Measurements from ENCODE around the gene USH2A.

USH2A gene

DNA sequence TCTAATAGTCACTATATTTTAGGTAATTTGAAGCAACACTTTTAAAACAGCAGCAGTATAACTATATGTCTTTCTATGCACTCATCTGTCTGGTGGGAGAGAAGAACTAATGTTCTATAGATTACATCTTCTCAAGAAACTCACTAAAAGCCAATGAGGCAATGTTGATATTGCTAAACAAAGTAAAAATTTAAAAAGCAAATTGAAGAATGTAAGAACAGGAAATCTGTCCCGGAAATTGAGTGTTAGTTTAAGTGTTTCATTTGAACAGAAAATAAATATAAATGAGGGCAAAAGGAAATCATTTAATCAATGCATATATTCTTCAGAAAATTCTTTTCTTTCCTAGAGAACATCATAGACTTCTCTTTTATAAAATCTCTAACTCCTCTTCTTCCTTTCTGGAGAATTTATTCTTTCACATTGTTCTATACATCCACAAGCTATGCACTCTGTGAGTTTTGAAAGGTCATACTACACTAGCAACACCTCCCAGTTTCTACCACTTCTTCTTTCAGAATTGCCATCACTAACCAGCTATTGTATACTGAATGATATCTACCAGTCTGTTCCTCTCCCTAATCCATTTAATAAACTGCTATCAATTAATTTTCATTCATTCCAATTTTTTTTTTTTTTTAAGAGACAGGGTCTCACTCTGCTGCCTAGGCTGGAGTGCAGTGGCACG is 153.0 kb downstream of the USH2A start:
- DNase-seq (ENCODE audit: low read depth in 2 of 2) = no peak

DNA sequence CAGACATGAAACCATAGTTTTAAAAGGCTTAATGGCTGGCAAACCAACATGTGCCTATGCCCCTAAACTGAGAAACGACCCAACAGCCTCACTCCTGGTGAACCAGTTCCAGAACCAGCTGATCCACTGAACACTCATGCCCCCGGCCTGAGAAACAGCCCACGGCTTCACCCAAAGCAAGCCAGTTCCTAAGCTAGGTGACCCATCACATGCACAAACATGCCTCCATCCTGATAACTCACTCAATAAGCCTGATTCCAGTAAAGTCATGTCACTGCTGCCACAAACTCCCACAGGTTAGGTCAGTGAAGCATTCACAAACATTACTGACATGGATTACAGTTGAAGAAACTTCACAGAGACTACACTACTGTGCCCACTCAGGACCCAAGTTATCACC is 161.6 kb downstream of the USH2A start:
- no peak for DNase-seq (ENCODE audit: low read depth in 2 of 2)

DNA sequence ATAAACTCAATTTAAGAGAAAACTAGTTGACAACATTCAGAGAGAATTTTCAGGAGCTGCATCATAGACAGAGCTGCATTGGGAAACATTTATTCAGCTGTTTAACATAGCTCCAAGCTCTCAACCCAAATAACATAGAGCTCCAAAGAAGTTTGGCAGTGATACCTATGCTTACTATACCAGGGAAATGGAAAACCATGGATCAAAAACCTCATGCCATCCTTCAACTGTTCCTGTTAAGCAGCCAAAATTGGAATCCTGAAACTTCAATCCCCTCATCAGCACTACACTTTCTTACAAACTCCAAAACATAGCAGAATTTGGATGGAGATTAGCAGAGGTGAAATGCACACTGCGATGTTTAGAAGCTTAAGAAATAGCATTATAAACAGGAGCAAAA is 164.4 kb downstream of the USH2A start:
- no peak for DNase-seq (ENCODE audit: low read depth in 2 of 2)

DNA sequence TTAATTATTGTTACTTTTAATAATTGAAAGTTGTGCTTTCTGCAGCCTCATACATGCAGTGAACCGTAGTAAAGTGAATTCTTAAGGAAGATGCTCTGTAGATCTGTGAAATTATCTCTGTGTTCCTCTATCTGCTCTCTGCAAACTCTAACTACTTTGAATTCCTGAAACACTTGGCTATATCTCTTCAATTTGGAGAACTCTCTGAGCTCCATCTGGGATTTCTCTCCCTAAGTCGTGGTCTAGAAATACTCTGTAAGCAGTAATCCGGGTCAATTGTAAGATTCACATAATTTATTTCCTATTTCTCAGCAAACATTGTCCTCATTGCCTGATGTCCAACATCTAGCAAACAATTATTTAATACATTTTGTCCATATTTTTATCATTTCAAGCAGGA is 164.9 kb downstream of the USH2A start:
- DNase-seq (ENCODE audit: low read depth in 2 of 2) = no peak

DNA sequence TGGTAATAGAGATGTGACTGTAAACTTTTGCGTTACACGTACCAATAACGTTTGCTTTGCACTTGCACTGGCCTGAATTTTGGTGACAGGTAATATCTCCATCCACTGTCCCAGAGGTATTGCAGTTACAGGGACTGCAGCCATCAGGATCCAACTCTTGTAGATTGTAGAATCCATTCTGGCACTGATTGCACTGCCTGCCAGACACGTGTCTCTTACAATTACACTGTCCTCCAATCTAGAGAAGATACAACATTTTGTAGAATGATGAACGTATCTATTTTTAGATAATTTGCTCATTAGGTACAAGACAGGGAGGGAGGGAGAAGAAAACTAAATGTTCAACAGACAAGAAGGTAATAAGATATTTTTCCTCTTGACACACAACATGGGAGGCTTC is 172.4 kb downstream of the USH2A start:
- no peak for DNase-seq (ENCODE audit: low read depth in 2 of 2)

DNA sequence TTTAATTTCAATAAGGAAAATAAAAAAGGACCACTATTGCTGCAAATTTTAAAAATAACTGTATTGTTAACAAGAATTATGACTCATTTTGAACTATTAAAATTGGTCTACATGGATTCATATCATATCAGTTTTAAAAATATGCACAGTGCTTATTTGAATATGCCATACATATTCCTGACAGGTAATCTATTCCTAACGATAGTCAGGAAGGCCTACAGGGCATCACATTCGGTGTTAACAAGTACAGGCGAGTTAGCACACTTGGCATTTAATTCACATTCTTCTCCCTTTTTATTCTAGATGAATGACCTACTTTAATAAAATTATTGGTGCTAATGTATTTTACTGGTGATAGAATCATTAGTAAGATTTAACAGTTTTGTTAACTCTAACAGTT is 174.6 kb downstream of the USH2A start:
- DNase-seq (ENCODE audit: low read depth in 2 of 2) = no peak

DNA sequence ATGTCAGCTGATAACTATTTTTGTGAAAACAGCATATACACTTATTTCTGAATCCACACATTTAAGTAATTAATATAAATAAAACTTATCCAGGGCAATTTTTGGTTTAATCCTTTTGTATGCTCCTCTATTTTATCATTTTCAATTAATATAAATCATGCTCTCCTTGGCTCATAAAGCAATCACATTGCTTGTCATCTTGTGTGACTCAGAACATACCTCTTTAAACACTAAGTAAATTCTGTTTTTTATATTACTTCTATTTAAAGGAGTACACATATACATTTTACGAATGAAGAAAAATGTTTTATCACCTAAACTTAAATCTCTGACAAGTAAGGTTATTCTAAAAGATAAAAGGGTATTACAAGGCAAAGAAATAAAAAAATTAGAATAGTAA is 175.3 kb downstream of the USH2A start:
- DNase-seq (ENCODE audit: low read depth in 2 of 2) = no peak

DNA sequence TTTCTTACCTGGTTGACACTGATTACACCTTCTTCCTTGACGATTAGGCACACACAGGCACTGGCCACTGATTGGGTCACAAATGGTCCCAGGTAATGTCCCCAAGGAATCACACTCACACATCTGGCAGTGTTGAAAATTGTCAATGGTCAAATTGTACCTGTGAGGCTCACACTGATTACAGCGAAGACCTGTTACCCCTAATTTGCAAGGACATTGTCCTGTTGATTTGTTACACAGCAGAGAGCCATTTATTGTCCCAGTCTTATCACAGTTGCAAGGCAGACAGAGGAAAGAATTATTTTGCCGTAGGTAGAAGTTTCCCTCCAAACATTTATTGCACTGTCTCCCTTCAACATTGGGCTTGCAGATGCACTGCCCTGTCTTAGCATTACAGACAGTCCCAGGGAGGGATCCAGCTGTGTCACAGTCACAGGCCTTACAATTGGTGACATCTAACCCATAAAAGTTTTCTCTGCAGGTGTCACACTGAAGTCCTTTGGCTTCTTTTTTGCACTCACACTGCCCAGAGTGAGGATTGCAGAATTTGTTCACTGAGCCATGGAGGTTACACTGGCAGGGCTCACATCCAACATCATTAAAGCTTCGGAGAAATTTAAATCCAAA is 176.6 kb downstream of the USH2A start:
- no peak for DNase-seq (ENCODE audit: low read depth in 2 of 2)

DNA sequence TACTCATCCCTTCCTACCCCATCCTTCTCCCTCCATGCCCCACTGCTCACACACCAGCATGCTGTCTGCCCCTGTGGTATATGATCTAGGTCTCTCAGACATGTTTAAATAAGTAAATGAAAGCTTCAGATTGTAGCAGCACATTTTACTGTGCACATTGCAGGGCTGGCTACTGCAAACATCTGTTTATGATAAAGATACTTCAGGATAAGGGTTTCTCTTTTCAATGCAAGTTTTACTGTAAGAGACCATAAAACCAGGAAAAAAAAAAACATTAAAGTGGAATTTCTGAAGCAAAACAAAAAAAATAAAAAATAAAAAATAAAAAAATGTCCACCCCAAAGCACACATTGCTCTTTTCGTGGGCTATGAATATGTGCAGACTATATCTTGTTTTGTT is 184.4 kb downstream of the USH2A start:
- no peak for DNase-seq (ENCODE audit: low read depth in 2 of 2)

DNA sequence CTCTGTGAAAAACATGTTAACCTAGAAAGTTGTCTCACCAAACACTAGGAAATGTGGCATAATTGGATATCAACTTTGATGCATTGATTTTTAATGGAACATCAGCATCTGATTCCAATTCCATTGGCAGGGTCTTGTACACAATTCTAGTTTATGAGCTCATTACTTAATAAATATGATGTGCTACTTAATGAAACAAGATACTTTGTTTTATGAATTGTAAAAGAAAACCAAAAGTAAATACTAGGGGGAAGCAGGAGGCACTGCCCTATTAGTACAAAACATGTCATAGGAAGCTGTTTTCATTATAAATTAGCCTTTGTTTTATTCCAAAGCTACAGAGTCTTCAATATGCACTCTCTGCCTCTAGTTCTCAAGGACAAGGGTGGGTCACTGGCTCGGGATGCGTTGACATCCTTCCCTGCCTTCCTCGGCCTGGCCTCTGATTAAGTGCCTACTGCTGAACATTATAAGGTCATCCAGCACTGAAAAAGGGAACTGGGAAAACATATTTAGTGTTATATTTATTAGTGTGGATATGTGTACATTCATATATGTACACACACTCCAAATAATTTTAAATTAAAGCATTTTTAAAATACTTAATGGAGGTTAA is 185.2 kb downstream of the USH2A start:
- DNase-seq (ENCODE audit: low read depth in 2 of 2) = no peak

DNA sequence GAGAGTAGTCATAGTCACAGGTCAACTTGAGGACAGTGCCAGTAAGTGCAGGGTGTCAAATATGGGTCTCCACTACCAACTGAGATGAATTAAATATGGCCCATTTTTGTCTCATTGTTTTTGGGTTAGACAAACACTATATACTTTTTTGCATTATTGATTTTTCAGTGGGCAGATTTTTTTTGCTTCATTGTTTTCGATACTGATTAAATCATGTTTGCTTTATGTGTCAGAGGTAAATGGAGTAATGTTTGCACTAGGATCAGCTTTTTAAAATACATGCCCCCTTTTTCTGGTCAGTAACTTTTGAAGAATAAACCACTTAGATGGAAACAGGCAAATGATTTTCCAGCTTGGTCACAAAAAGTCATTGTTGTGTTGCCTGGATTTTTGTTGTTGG is 199.0 kb downstream of the USH2A start:
- no peak for DNase-seq (ENCODE audit: low read depth in 2 of 2)

DNA sequence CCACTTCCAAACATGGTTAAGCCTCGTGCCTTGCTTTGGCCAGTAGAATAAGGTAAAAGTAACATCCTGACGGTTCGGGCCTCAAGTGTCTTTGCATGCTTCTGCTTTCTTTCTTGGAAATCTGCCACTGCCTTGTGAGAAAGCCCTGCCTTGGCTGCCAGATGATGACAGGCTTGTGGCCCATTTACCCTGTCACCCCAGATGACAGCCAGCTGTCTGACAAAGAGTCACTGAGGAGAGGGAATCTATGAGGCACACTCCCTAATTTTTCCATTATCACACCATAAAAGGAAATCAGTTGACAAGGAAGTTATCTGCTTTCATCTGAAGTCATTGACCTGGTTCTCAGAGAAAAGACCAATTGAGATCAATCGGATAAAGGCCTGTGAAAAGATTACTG is 199.8 kb downstream of the USH2A start:
- no peak for DNase-seq (ENCODE audit: low read depth in 2 of 2)

DNA sequence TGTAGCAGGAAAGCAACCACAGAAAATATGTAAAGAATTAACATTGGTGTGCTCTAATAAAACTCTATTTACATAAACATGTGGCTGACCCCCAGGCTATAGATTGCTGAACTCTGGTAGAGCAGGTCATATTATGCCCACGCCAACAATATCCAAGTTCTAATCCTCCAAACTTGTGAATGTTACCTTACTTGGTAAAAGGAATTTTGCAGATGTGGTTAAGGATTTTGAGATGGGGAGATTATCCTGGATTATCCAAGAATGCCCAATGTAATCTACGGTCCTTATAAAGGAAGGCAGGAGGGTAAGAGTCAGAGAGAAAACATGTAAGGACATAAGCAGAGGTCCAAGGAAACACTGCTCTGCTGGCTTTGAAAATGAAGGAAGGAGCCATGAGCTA is 201.0 kb downstream of the USH2A start:
- no peak for DNase-seq (ENCODE audit: low read depth in 2 of 2)

DNA sequence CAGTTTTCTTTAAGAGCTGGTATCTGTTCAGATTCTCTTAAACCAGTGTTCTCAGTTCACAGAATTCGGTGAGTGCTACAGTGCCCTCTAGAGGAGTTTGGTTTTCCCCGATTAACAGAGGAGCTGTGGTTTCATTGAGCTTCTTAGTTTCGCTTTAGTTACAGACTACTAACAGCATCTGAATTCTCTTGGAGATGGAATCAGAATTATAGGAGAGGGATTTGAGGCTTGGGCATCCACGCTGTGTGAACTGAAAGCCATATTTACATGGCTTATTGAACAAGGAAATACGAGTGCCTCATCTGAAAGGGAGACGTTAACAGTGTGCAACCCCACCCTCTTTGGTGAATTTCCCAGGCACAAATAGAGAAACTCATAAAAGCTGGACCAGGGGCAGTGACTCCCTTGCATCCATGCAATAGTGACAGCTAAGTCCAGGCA is 202.0 kb downstream of the USH2A start:
- no peak for DNase-seq (ENCODE audit: low read depth in 2 of 2)

DNA sequence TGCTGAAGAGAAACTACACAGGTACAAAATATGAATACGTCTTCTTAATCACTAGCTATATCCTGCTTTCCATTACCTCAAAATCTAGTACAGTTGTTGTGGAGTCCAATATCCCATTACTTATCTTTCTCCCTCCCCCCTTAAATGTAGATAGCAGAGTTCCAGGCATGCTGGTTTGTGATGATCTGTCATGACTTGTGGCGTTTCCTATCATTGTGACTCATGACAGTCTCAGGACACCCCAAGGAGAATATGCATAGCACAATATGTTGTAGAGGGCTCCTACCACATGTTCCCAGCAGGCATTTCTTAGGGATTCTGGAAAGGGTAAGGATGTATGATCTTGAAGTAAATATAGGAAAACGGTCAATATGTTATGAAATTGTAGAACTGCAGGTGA is 206.9 kb downstream of the USH2A start:
- DNase-seq (ENCODE audit: low read depth in 2 of 2) = no peak

DNA sequence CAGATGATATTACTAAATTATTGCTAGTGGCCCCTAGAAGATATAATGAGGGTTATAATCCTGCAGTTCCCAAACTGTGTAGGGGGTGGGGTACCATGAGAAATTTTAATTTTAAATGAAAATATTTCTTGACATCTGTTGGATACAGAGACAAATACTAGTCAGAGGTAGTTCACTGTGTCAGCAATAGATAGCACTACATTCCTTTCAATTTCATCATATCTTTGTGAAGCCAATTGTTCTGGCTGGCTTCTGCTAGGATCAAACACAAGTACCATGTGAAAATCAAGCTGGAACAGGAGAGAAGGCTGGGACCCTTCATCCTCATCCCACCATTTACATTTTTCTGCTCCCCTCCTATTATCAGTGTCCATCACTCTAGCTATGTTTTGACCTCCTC is 208.1 kb downstream of the USH2A start:
- no peak for DNase-seq (ENCODE audit: low read depth in 2 of 2)

DNA sequence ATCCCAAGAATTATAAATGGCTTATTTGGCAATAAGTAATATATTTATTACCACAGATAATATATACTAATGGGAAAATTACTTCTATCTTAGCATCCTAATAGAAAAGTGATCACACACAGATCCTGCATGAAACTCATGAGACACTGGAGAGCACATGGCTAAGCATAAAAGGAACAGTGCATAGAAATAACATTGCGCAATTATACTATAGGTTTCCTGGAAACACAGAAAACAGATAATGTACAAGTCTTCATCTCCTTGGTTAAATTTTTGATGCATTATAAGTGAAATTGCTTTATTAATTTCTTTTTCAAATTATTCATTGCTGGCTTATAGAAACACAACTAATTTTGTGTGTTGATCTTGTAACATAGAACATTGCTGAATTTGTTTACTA is 210.4 kb downstream of the USH2A start:
- no peak for DNase-seq (ENCODE audit: low read depth in 2 of 2)

DNA sequence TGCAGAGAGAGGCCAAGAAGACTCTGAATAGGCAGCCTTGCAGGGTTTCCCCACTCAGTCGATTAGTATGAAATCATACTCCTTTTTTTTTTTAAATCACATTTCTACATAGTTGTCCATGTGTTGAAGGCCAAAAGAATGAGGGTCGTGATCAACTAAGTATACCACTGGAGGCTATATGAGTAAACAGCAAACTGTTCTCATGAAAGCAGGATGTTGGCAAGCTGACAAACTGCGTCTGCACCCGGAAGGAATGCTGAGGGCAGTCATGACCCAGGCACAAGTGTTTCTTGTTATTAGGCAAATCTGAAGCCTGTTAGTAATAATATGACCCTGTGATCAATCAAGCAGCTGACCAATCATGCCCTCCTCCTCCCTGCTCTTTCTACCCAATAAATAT is 213.2 kb downstream of the USH2A start:
- DNase-seq (ENCODE audit: low read depth in 2 of 2) = no peak

DNA sequence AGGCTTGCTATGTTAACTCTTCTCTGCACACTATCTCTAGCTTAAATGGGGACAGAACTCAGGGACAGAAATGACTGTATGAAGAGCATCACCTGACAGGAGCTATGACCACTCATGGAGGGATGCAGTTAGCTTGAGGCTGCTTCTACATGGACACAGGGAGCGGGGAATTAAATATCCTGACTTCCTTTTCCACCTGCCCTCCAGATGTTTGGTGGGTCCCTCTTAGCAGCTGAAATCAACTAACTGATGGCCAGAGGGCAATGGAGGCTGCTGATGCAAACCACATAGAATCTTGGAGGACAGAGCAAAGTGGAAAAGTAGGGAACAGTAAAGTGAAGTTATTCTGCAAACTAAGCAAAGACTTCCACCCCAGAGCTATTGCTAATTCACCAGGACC is 214.1 kb downstream of the USH2A start:
- no peak for DNase-seq (ENCODE audit: low read depth in 2 of 2)

DNA sequence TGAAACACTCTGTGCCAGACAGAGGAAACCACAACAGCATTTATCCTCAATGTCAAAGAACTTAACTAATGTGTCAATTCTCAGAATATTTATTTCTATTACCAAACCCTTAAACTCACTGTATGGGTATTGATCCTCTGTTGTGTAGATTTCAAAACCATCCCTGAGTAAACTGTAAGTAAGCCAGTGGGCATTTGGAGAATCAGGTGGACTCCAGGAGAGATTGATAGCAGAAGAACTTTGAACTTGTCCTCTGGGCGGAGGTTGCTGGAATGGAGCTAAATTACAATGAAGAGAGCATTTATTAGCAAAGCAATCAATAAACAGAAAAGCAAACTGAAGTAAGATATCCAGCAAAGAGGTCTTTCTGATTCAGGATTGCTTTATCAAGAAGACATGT is 216.1 kb downstream of the USH2A start:
- DNase-seq (ENCODE audit: low read depth in 2 of 2) = no peak

DNA sequence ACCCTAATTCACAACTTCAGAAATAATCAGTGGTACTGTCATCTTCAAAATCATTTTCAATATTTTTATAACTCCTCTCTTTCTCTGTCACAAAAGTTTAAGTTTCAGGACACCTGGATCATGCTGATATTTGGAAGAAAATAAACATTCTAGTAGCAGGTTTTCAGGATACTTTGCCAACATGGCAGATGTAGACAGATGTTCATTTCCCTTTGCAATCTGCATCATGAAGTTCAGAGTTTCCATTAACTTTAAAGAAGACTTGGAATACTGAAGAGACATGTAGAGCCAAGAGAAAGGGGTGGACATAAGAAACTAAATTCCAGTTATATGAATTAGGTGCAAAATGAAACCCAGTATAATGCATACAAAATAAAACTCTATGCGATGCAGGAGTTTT is 218.1 kb downstream of the USH2A start:
- no peak for DNase-seq (ENCODE audit: low read depth in 2 of 2)

DNA sequence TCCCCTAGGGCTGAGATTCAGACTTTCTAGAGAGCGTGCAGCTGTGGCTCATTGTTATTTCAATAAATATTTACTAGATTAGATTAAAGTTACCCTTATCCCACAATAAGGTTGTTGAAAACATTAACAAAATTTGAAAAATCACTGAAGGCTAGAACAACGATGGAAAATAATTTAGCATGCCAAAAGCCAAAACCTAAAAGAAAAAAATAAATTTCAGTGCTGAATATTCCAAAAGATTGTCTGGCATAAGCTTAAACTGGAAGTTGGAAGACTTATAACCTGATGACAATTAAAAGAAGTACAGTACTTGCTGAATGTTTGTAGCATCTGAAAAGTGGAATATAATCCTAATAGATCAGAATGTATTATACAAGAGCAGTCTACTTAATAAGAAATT is 221.3 kb downstream of the USH2A start:
- no peak for DNase-seq (ENCODE audit: low read depth in 2 of 2)

DNA sequence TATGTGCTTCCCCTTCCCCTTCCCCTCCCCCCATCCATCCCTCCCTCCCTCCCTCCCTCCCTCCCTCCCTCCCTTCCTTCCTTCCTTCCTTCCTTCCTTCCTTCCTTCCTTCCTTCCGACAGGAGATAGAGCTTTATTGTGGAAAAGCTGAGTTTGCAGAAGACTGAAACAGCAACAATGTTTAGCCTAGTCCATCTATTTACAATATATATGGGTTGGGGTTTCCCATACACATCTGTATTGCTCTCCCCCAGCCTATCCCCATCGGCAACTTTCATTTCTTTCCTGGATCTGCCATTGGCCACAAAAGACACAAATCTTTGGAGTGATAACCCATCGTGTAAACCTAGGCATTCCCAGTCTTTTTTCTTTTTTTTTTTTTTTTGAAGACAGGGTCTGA is 222.3 kb downstream of the USH2A start:
- no peak for DNase-seq (ENCODE audit: low read depth in 2 of 2)

DNA sequence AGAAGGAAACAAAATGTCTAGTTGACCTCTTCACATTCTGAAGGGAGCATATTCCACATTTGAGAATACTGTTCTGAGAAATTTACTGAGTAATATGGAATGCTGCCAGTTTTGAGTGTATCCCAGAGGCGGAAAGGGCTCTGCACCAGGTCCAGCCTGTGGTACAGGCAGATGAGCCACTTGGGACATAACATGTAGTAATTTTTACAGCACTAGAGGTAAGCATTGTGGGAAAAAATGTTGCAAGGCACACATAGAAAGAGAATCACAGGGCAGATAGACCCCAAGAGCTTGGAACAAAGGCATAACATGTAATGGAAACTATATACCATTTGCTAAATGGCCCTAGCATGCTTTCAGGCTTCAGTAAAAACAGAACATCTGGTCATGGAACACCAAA is 228.5 kb downstream of the USH2A start:
- no peak for DNase-seq (ENCODE audit: low read depth in 2 of 2)

Data from stimulated activated CD8-positive, alpha-beta memory T cell treated with anti-CD3 and anti-CD28 coated beads, Interleukin-2, amount 100 ng/mL, for 1 hour (primary cell).